Stimulated activated CD4-positive, alpha-beta T cell treated with anti-CD3 and anti-CD28 coated beads, Interleukin-4, amount 100 ng/mL, for 24 hours (primary cell): ENCODE results near the gene SAFB.
"Not testable (repeated sequence)": the region's sequence is repeated elsewhere in the genome, so short reads cannot be mapped to it uniquely, and the experiment has no call there.

Experiments
- DNase-seq: peaks from one replicate; pipeline ENCODE4 v3.0.0-alpha.2; 2020

SAFB gene

GRCh38 chr19:5687360-5688198 lies 64.7 kb downstream of the SAFB start:
- no peak for DNase-seq

GRCh38 chr19:5688262-5688881 lies 65.5 kb downstream of the SAFB start:
- DNase-seq = not testable (repeated sequence)

GRCh38 chr19:5690125-5690954 lies 67.5 kb downstream of the SAFB start, which contains the start of gene RPL36:
TSS of gene RPL36 (plus strand) at chr19:5690295. CDS start at chr19:5690508, 213 bp downstream.
- DNase-seq = peak; percentile 99

- DNase-seq = peak; percentile 75
Observed at GRCh38 chr19:5690955-5691821, 68.3 kb downstream of the SAFB start.

- peak; percentile 39 for DNase-seq
Observed at GRCh38 chr19:5691822-5692722, 69.2 kb downstream of the SAFB start.

- no peak for DNase-seq
Observed at GRCh38 chr19:5692723-5693194, 69.9 kb downstream of the SAFB start.

GRCh38 chr19:5693195-5694166 lies 70.6 kb downstream of the SAFB start:
- DNase-seq = peak; percentile 31

- DNase-seq = no peak
Observed at GRCh38 chr19:5694167-5694955, 71.5 kb downstream of the SAFB start.

- no peak for DNase-seq
Observed at GRCh38 chr19:5694956-5695648, 72.2 kb downstream of the SAFB start.

GRCh38 chr19:5695649-5696195 lies 72.8 kb downstream of the SAFB start:
- no peak for DNase-seq

GRCh38 chr19:5696196-5697021 lies 73.5 kb downstream of the SAFB start:
- no peak for DNase-seq

GRCh38 chr19:5697022-5697889 lies 74.4 kb downstream of the SAFB start:
- DNase-seq = no peak

GRCh38 chr19:5697890-5698634 lies 75.2 kb downstream of the SAFB start:
- DNase-seq = no peak

- no peak for DNase-seq
Observed at GRCh38 chr19:5698635-5699422, 75.9 kb downstream of the SAFB start.
